Measurements from ENCODE around the gene ZBTB44.
"Not testable (repeated sequence)": the region's sequence is repeated elsewhere in the genome, so short reads cannot be mapped to it uniquely, and the experiment has no call there.

Gene ZBTB44

GRCh38 chr11:130261571-130261970 is 53.1 kb downstream of the ZBTB44 start:
- in situ Hi-C loops (cut with HindIII; ENCODE audit: low pct_ligation_motif_present, low pct_unique_long_range_greater_than_20kb, low sequenced_read_pairs): no loop called here
- DNase-seq: no peak

GRCh38 chr11:130260742-130261141 is 54.0 kb downstream of the ZBTB44 start:
- no peak for DNase-seq
- in situ Hi-C loops (cut with HindIII; ENCODE audit: low pct_ligation_motif_present, low pct_unique_long_range_greater_than_20kb, low sequenced_read_pairs): no loop called here

GRCh38 chr11:130260080-130260627 is 54.6 kb downstream of the ZBTB44 start:
- no peak for DNase-seq

GRCh38 chr11:130251763-130252162 is 63.0 kb downstream of the ZBTB44 start:
- DNase-seq; in situ Hi-C loops (cut with HindIII; ENCODE audit: low pct_ligation_motif_present, low pct_unique_long_range_greater_than_20kb, low sequenced_read_pairs): not testable (repeated sequence)

More at GRCh38 chr11:130260080-130260627, 54.6 kb downstream of the ZBTB44 start:
- in situ Hi-C loops (cut with HindIII; ENCODE audit: low pct_ligation_motif_present, low pct_unique_long_range_greater_than_20kb, low sequenced_read_pairs): no loop called here

GRCh38 chr11:130249929-130250328 is 64.8 kb downstream of the ZBTB44 start:
- DNase-seq; in situ Hi-C loops (cut with HindIII; ENCODE audit: low pct_ligation_motif_present, low pct_unique_long_range_greater_than_20kb, low sequenced_read_pairs): not testable (repeated sequence)

- DNase-seq: no peak
- in situ Hi-C loops (cut with HindIII; ENCODE audit: low pct_ligation_motif_present, low pct_unique_long_range_greater_than_20kb, low sequenced_read_pairs): no loop called here
Observed at GRCh38 chr11:130249371-130249770, 65.3 kb downstream of the ZBTB44 start.

GRCh38 chr11:130247319-130247718 is 67.4 kb downstream of the ZBTB44 start:
- DNase-seq: no peak
- in situ Hi-C loops (cut with HindIII; ENCODE audit: low pct_ligation_motif_present, low pct_unique_long_range_greater_than_20kb, low sequenced_read_pairs): no loop called here

- no peak for DNase-seq
- in situ Hi-C loops (cut with HindIII; ENCODE audit: low pct_ligation_motif_present, low pct_unique_long_range_greater_than_20kb, low sequenced_read_pairs): no loop called here
Observed at GRCh38 chr11:130246738-130247137, 68.0 kb downstream of the ZBTB44 start.

GRCh38 chr11:130246270-130246669 is 68.4 kb downstream of the ZBTB44 start:
- DNase-seq: no peak
- in situ Hi-C loops (cut with HindIII; ENCODE audit: low pct_ligation_motif_present, low pct_unique_long_range_greater_than_20kb, low sequenced_read_pairs): no loop called here

- in situ Hi-C loops (cut with HindIII; ENCODE audit: low pct_ligation_motif_present, low pct_unique_long_range_greater_than_20kb, low sequenced_read_pairs); DNase-seq: not testable (repeated sequence)
Observed at GRCh38 chr11:130245375-130245774, 69.3 kb downstream of the ZBTB44 start.

- DNase-seq: no peak
- in situ Hi-C loops (cut with HindIII; ENCODE audit: low pct_ligation_motif_present, low pct_unique_long_range_greater_than_20kb, low sequenced_read_pairs): no loop called here
Observed at GRCh38 chr11:130244848-130245247, 69.9 kb downstream of the ZBTB44 start.

GRCh38 chr11:130243816-130244215 is 70.9 kb downstream of the ZBTB44 start:
- no peak for DNase-seq
- in situ Hi-C loops (cut with HindIII; ENCODE audit: low pct_ligation_motif_present, low pct_unique_long_range_greater_than_20kb, low sequenced_read_pairs): no loop called here

GRCh38 chr11:130241713-130242112 is 73.0 kb downstream of the ZBTB44 start:
- in situ Hi-C loops (cut with HindIII; ENCODE audit: low pct_ligation_motif_present, low pct_unique_long_range_greater_than_20kb, low sequenced_read_pairs): no loop called here
- DNase-seq: no peak

GRCh38 chr11:130237282-130238006 is 77.3 kb downstream of the ZBTB44 start:
- no peak for DNase-seq
- in situ Hi-C loops (cut with HindIII; ENCODE audit: low pct_ligation_motif_present, low pct_unique_long_range_greater_than_20kb, low sequenced_read_pairs): no loop called here

GRCh38 chr11:130234315-130234714 is 80.4 kb downstream of the ZBTB44 start:
- in situ Hi-C loops (cut with HindIII; ENCODE audit: low pct_ligation_motif_present, low pct_unique_long_range_greater_than_20kb, low sequenced_read_pairs): no loop called here
- DNase-seq: no peak

- DNase-seq; in situ Hi-C loops (cut with HindIII; ENCODE audit: low pct_ligation_motif_present, low pct_unique_long_range_greater_than_20kb, low sequenced_read_pairs): not testable (repeated sequence)
Observed at GRCh38 chr11:130233888-130234287, 80.8 kb downstream of the ZBTB44 start.

GRCh38 chr11:130233486-130233885 is 81.2 kb downstream of the ZBTB44 start:
- DNase-seq; in situ Hi-C loops (cut with HindIII; ENCODE audit: low pct_ligation_motif_present, low pct_unique_long_range_greater_than_20kb, low sequenced_read_pairs): not testable (repeated sequence)

- in situ Hi-C loops (cut with HindIII; ENCODE audit: low pct_ligation_motif_present, low pct_unique_long_range_greater_than_20kb, low sequenced_read_pairs): no loop called here
- DNase-seq: no peak
Observed at GRCh38 chr11:130227373-130227772, 87.3 kb downstream of the ZBTB44 start.

GRCh38 chr11:130223291-130223971 is 91.3 kb downstream of the ZBTB44 start:
- in situ Hi-C loops (cut with HindIII; ENCODE audit: low pct_ligation_motif_present, low pct_unique_long_range_greater_than_20kb, low sequenced_read_pairs): no loop called here
- DNase-seq: no peak
